Endothelial cell of umbilical vein (primary cell): ENCODE data around the gene PCGF5.

ENCODE experiments used
- EZH2 ChIP-seq: IDR thresholded peaks from 2 replicates; pipeline ENCODE4 v1.6.1; 2012; ENCODE audit warnings: borderline replicate concordance, low read depth, mild to moderate bottlenecking, moderate library complexity, low read length, inconsistent platforms; ENCODE audit not compliant: severe bottlenecking
- FOS ChIP-seq: IDR thresholded peaks from 2 replicates; pipeline ENCODE4 v1.6.1; 2011; ENCODE audit warnings: mild to moderate bottlenecking, low read length, moderate library complexity, borderline replicate concordance; ENCODE audit not compliant: insufficient read depth
- GATA2 ChIP-seq: IDR thresholded peaks from 2 replicates; pipeline ENCODE4 v1.7.0; 2011; ENCODE audit warnings: low read depth, mild to moderate bottlenecking, moderate library complexity, mixed read lengths, low read length; ENCODE audit not compliant: insufficient read length, insufficient read depth
- MYC ChIP-seq: IDR thresholded peaks from one replicate; pipeline ENCODE4 v1.6.1; 2011; ENCODE audit warnings: mild to moderate bottlenecking, low read depth, low read length
- POLR2A ChIP-seq: IDR thresholded peaks from 2 replicates; pipeline ENCODE4 v1.6.1; 2012; ENCODE audit warnings: low read depth, mild to moderate bottlenecking, control low read depth, low read length
- POLR2AphosphoS5 ChIP-seq: IDR thresholded peaks from 2 replicates; pipeline ENCODE4 v1.6.1; 2012; ENCODE audit warnings: low read depth, mild to moderate bottlenecking, control low read depth, low read length, moderate library complexity; ENCODE audit not compliant: insufficient read depth
- TF ChIP-seq, protein P1 (sequence below): IDR thresholded peaks from 2 replicates; pipeline ENCODE4 v1.6.1; 2011; ENCODE audit not compliant: insufficient read depth, insufficient read length
- TF ChIP-seq, protein P2 (sequence below), 2 donors: IDR thresholded peaks; 1 replicate in 1 of 2; 2 replicates in 1 of 2; pipeline ENCODE4 v1.5.1; 2011; ENCODE audit warnings: low read length in 2 of 2, mild to moderate bottlenecking in 2 of 2, moderate library complexity in 2 of 2, control low read depth in 1 of 2, inconsistent platforms in 1 of 2, low read depth in 1 of 2; ENCODE audit not compliant: insufficient read depth in 1 of 2; ENCODE audit errors: extremely low read depth in 1 of 2

DNA sequence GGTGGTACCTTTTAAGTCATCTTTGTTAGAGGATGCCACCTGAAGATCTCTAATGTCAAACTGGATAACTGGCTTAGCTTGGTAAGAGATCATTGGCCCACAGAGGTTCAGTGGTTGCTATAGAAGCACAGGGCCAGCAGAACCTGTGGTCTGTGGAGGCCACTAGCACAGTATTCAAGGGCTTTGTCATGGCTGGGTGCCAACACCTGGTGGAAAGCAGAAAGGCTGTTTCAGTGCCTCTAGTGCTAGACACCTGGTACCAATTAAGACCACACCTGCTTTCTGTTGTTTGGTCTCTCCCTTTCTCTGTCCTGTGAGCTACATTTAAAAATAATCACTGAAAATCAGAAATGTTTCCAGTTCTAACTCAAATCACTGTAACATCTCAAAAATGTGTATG lies 10.0 kb upstream of the PCGF5 start:
- TF ChIP-seq, protein P1, sequence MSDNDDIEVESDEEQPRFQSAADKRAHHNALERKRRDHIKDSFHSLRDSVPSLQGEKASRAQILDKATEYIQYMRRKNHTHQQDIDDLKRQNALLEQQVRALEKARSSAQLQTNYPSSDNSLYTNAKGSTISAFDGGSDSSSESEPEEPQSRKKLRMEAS = no peak
- no peak for TF ChIP-seq POLR2AphosphoS5
- TF ChIP-seq, protein P2, sequence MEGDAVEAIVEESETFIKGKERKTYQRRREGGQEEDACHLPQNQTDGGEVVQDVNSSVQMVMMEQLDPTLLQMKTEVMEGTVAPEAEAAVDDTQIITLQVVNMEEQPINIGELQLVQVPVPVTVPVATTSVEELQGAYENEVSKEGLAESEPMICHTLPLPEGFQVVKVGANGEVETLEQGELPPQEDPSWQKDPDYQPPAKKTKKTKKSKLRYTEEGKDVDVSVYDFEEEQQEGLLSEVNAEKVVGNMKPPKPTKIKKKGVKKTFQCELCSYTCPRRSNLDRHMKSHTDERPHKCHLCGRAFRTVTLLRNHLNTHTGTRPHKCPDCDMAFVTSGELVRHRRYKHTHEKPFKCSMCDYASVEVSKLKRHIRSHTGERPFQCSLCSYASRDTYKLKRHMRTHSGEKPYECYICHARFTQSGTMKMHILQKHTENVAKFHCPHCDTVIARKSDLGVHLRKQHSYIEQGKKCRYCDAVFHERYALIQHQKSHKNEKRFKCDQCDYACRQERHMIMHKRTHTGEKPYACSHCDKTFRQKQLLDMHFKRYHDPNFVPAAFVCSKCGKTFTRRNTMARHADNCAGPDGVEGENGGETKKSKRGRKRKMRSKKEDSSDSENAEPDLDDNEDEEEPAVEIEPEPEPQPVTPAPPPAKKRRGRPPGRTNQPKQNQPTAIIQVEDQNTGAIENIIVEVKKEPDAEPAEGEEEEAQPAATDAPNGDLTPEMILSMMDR (IDR thresholded peaks at IDR 0.05; ENCODE audit: extremely low read depth in 1 of 2, insufficient read depth in 1 of 2, low read depth in 1 of 2, low read length in 2 of 2) = no peak
- no peak for TF ChIP-seq EZH2
- no peak for TF ChIP-seq POLR2A
- no peak for TF ChIP-seq FOS
- TF ChIP-seq GATA2 = no peak
- TF ChIP-seq MYC = no peak
